H9 (cell line): Measurements from ENCODE around the gene SPOCD1. TPM values are rescaled to one million over a fixed set of nuclear protein-coding genes. Genes with fewer than 3 reads are reported as not detected.

Source experiments
- DNase-seq: peaks from one replicate; pipeline ENCODE4 v3.0.0-alpha.2; 2017
- H2AFZ ChIP-seq: one replicate; pipeline ENCODE4 v1.6.1; 2013; ENCODE audit warnings: mild to moderate bottlenecking, low read length, control low read depth, moderate library complexity
- H2AK5ac ChIP-seq: 2 replicates; pipeline ENCODE4 v1.6.1; 2013; ENCODE audit warnings: low read length, control low read depth, mixed read lengths; ENCODE audit not compliant: insufficient read length
- H2BK120ac ChIP-seq: one replicate; pipeline ENCODE4 v1.6.1; 2013; ENCODE audit warnings: low read depth, mild to moderate bottlenecking, low read length, control low read depth, inconsistent platforms; ENCODE audit not compliant: poor library complexity, severe bottlenecking
- H2BK12ac ChIP-seq: 2 replicates; pipeline ENCODE4 v1.6.1; 2013; ENCODE audit warnings: low read length, control low read depth, mixed read lengths, low read depth; ENCODE audit not compliant: insufficient read length
- H2BK15ac ChIP-seq: 2 replicates; pipeline ENCODE4 v1.6.1; 2013; ENCODE audit warnings: low read depth, low read length, control low read depth
- H2BK20ac ChIP-seq: one replicate; pipeline ENCODE4 v1.6.1; 2013; ENCODE audit warnings: low read depth, mild to moderate bottlenecking, low read length, control low read depth, inconsistent platforms; ENCODE audit not compliant: poor library complexity, severe bottlenecking
- H2BK5ac ChIP-seq: 2 replicates; pipeline ENCODE4 v1.6.1; 2013; ENCODE audit warnings: low read length, control low read depth, mixed read lengths; ENCODE audit not compliant: insufficient read length
- H3K14ac ChIP-seq: 2 replicates; pipeline ENCODE4 v1.6.1; 2013; ENCODE audit warnings: low read length, control low read depth; ENCODE audit not compliant: insufficient read depth
- H3K18ac ChIP-seq: 2 replicates; pipeline ENCODE4 v1.6.1; 2013; ENCODE audit warnings: low read depth, mild to moderate bottlenecking, mixed read lengths, low read length, control low read depth; ENCODE audit not compliant: insufficient read length
- H3K23ac ChIP-seq: 2 replicates; pipeline ENCODE4 v1.6.1; 2013; ENCODE audit warnings: low read length, control low read depth, mixed read lengths, low read depth; ENCODE audit not compliant: insufficient read length
- H3K23me2 ChIP-seq: 2 replicates; pipeline ENCODE4 v1.6.1; 2013; ENCODE audit warnings: low read depth, mild to moderate bottlenecking, mixed read lengths, low read length, control low read depth; ENCODE audit not compliant: insufficient read length, poor library complexity, severe bottlenecking
- H3K27ac ChIP-seq: 2 replicates; pipeline ENCODE4 v1.5.1; 2013; ENCODE audit warnings: low read length, control low read depth, mixed read lengths, low read depth; ENCODE audit not compliant: insufficient read length
- H3K27me3 ChIP-seq: 2 replicates; pipeline ENCODE4 v1.6.1; 2013; ENCODE audit warnings: low read length, control low read depth, inconsistent platforms; ENCODE audit not compliant: insufficient read depth
- H3K4ac ChIP-seq: 2 replicates; pipeline ENCODE4 v1.6.1; 2013; ENCODE audit warnings: low read depth, mild to moderate bottlenecking, control low read depth, inconsistent platforms, low read length, moderate library complexity
- H3K4me1 ChIP-seq: 2 replicates; pipeline ENCODE4 v1.6.1; 2013; ENCODE audit warnings: low read length, control low read depth, inconsistent platforms; ENCODE audit not compliant: insufficient read depth
- H3K4me2 ChIP-seq: 2 replicates; pipeline ENCODE4 v1.6.1; 2013; ENCODE audit warnings: low read length, control low read depth, mixed read lengths; ENCODE audit not compliant: insufficient read length, insufficient read depth
- H3K56ac ChIP-seq: 2 replicates; pipeline ENCODE4 v1.6.1; 2013; ENCODE audit warnings: low read depth, mild to moderate bottlenecking, mixed read lengths, low read length, control low read depth; ENCODE audit not compliant: insufficient read length
- H3K79me1 ChIP-seq: 2 replicates; pipeline ENCODE4 v1.6.1; 2013; ENCODE audit warnings: low read depth, mild to moderate bottlenecking, moderate library complexity, low read length, control low read depth, inconsistent platforms; ENCODE audit not compliant: insufficient read depth, poor library complexity, severe bottlenecking
- H3K79me2 ChIP-seq: 2 replicates; pipeline ENCODE4 v1.6.1; 2013; ENCODE audit warnings: low read length, control low read depth, inconsistent platforms; ENCODE audit not compliant: insufficient read depth
- H3K9ac ChIP-seq: 2 replicates; pipeline ENCODE4 v1.6.1; 2013; ENCODE audit warnings: low read length, control low read depth, mixed read lengths; ENCODE audit not compliant: insufficient read length; ENCODE audit errors: extremely low read depth
- H3K9me3 ChIP-seq: one replicate; pipeline ENCODE4 v1.6.1; 2013; ENCODE audit warnings: low read depth, low read length, inconsistent platforms; ENCODE audit not compliant: control insufficient read depth
- H3T11ph ChIP-seq: one replicate; pipeline ENCODE4 v1.6.1; 2013; ENCODE audit warnings: mild to moderate bottlenecking, low read length, control low read depth, inconsistent platforms
- H4K20me1 ChIP-seq: one replicate; pipeline ENCODE4 v1.6.1; 2013; ENCODE audit not compliant: control insufficient read depth, insufficient read length, insufficient read depth
- H4K5ac ChIP-seq: 2 replicates; pipeline ENCODE4 v1.6.1; 2013; ENCODE audit warnings: low read depth, mild to moderate bottlenecking, mixed read lengths, low read length, control low read depth; ENCODE audit not compliant: insufficient read length
- H4K8ac ChIP-seq: replicated peaks from 2 replicates; pipeline ENCODE4 v1.6.1; 2013; ENCODE audit warnings: low read length, control low read depth, mixed read lengths, low read depth; ENCODE audit not compliant: insufficient read length
- H4K91ac ChIP-seq: 2 replicates; pipeline ENCODE4 v1.6.1; 2013; ENCODE audit warnings: low read depth, mild to moderate bottlenecking, moderate library complexity, mixed read lengths, low read length, control low read depth; ENCODE audit not compliant: insufficient read length
- H3K27ac Mint-ChIP-seq, 3 experiments: 2 replicates in 2 of 3; 3 replicates in 1 of 3; pipeline ENCODE4 v1.8.0; 2020 to 2021; ENCODE audit warnings: mixed read lengths in 3 of 3, mild to moderate bottlenecking in 1 of 3, moderate library complexity in 1 of 3
- H3K27me3 Mint-ChIP-seq: 2 replicates; pipeline ENCODE4 v1.8.0; 2021; ENCODE audit warnings: low read depth, mild to moderate bottlenecking, moderate library complexity, mixed read lengths
- H3K36me3 Mint-ChIP-seq, 3 experiments: 2 replicates in 2 of 3; 3 replicates in 1 of 3; pipeline ENCODE4 v1.8.0; 2020 to 2021; ENCODE audit warnings: low read depth in 3 of 3, mixed read lengths in 3 of 3; ENCODE audit not compliant: insufficient read depth in 1 of 3
- H3K4me1 Mint-ChIP-seq, 2 experiments: 2 replicates each; pipeline ENCODE4 v1.8.0; 2020; ENCODE audit warnings: mixed read lengths in 2 of 2
- H3K4me3 Mint-ChIP-seq, 2 experiments: 2 replicates in 1 of 2; 3 replicates in 1 of 2; pipeline ENCODE4 v1.8.0; 2020 to 2021; ENCODE audit warnings: mild to moderate bottlenecking in 2 of 2, mixed read lengths in 2 of 2, moderate library complexity in 1 of 2
- H3K9me3 Mint-ChIP-seq, 2 experiments: 2 replicates in 1 of 2; 3 replicates in 1 of 2; pipeline ENCODE4 v1.8.0; 2020; ENCODE audit warnings: mild to moderate bottlenecking in 2 of 2, mixed read lengths in 2 of 2, moderate library complexity in 1 of 2
- WGBS: extraction: QIAGEN DNeasy Blood & Tissue Kit; methylation state at CpG from one replicate; pipeline ENCODE4 v1.1.7; 2013; ENCODE audit warnings: missing lambda C conversion rate, low lambda C conversion rate, mixed read lengths; ENCODE audit not compliant: insufficient read length; ENCODE audit errors: extremely low coverage; 5-methylcytosine and 5-hydroxymethylcytosine counted together
- total RNA-seq: library from RNA; stranded (reverse); gene quantifications from 2 replicates; pipeline ENCODE4 v1.2.1, GENCODE V29; 2021
- TF ChIP-seq, protein P1 (sequence below): fragments of 200-600 bp; sonication (generic); conservative IDR thresholded peaks from 3 replicates; pipeline ENCODE4 v1.8.0; 2021; ENCODE audit warnings: antibody characterized with exemption, mild to moderate bottlenecking

SPOCD1 gene
- total RNA-seq, 1 experiment from 2014 or later = 1.5 TPM

DNA sequence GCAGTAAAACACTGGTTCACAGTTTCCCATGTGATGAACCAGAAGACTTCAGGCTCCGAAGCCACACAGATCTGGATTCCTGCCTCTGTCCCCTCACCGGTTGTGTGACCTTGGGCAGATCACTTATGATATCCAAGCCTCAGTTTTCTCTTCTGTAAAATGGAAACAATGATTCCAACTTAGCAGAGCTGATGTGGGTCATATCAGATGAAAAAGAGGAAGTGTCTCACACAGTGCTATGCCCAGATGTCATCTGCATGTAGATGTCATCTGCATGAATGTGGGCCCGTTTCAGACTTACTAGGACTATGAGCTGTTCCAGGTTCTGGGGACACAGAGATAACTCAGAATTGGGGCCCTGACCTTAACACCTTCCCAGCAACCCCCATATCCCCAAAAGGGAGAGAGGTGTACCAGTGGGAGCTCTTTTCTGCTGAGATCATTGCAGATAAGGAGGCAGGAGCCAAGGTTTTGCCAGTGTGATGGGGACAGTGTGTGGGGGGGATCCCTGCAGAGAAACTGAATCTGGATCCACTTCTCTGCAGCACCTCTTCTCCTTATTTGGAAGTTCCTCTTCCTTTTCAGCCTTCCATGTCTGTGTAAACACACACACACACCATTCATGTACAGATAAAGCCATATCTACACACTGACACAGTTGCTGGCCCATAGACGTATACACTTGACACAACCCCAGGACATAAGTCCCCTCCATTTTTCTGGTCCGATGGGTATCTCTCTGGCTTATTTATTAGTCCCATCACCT, 46.7 kb downstream of the SPOCD1 start:
- peaks cover 45 to 71% of the 10 kb centered on the region in 2 experiments for H3K4me1 Mint-ChIP-seq
- H3K9me3 Mint-ChIP-seq = no peaks in the 10 kb centered on the region; a peak in 2 of 5 replicates
- no peak for DNase-seq
- Histone ChIP-seq H3K23me2 (peaks cover 7% of the 10 kb centered on the region), H3K4me1 (no peaks in the 10 kb centered on the region; the same call in 1 of the 2 replicates), H2BK5ac (no peak overlapping the region), H3K4ac (no peak overlapping the region), H3K23ac (no peak overlapping the region), H4K5ac (no peak overlapping the region), H4K91ac (no peak overlapping the region), H3K14ac (no peak overlapping the region), H3T11ph (no peak overlapping the region), H2BK12ac (no peak overlapping the region), H2BK120ac (no peak overlapping the region), H3K9me3 (no peaks in the 10 kb centered on the region), H3K79me1 (no peaks in the 10 kb centered on the region), H3K9ac (no peak overlapping the region), H2BK20ac (no peak overlapping the region), H3K4me2 (no peak overlapping the region), H2BK15ac (no peak overlapping the region), H3K56ac (no peak overlapping the region), H3K27ac (no peak overlapping the region), H3K79me2 (no peaks in the 10 kb centered on the region), H4K8ac (no peak overlapping the region), H2AFZ (no peak overlapping the region), H4K20me1 (no peaks in the 10 kb centered on the region), H3K27me3 (peaks cover 31% of the 10 kb centered on the region), H3K18ac (no peak overlapping the region), H2AK5ac (no peak overlapping the region)
- H3K27me3 Mint-ChIP-seq = peaks cover 78% of the 10 kb centered on the region
- WGBS = no CpG with 5 or more reads among the region's 5 CpGs
- no peak overlapping the region for H3K27ac Mint-ChIP-seq
- TF ChIP-seq, protein P1, sequence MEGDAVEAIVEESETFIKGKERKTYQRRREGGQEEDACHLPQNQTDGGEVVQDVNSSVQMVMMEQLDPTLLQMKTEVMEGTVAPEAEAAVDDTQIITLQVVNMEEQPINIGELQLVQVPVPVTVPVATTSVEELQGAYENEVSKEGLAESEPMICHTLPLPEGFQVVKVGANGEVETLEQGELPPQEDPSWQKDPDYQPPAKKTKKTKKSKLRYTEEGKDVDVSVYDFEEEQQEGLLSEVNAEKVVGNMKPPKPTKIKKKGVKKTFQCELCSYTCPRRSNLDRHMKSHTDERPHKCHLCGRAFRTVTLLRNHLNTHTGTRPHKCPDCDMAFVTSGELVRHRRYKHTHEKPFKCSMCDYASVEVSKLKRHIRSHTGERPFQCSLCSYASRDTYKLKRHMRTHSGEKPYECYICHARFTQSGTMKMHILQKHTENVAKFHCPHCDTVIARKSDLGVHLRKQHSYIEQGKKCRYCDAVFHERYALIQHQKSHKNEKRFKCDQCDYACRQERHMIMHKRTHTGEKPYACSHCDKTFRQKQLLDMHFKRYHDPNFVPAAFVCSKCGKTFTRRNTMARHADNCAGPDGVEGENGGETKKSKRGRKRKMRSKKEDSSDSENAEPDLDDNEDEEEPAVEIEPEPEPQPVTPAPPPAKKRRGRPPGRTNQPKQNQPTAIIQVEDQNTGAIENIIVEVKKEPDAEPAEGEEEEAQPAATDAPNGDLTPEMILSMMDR = no peak
- no peak overlapping the region for H3K4me3 Mint-ChIP-seq
- H3K36me3 Mint-ChIP-seq = no peaks in the 10 kb centered on the region
